Nucleus accumbens (tissue), 56 donors: ENCODE data around the gene STARD10.
A peak's percentile ranks its signal among the peaks of the same experiment; 100 is the strongest.

Source experiments
- DNase-seq, 56 donors: peaks; one replicate each; lab custom pipeline; 2025; lab: John Stamatoyannopoulos, UW

Gene STARD10

GRCh38 chr11:72826942-72827480 lies 33.2 kb upstream of the STARD10 start:
- DNase-seq: no peak

GRCh38 chr11:72826191-72826941 lies 32.5 kb upstream of the STARD10 start:
- DNase-seq: no peak

GRCh38 chr11:72825661-72826060 lies 31.8 kb upstream of the STARD10 start:
- no peak for DNase-seq

DNA sequence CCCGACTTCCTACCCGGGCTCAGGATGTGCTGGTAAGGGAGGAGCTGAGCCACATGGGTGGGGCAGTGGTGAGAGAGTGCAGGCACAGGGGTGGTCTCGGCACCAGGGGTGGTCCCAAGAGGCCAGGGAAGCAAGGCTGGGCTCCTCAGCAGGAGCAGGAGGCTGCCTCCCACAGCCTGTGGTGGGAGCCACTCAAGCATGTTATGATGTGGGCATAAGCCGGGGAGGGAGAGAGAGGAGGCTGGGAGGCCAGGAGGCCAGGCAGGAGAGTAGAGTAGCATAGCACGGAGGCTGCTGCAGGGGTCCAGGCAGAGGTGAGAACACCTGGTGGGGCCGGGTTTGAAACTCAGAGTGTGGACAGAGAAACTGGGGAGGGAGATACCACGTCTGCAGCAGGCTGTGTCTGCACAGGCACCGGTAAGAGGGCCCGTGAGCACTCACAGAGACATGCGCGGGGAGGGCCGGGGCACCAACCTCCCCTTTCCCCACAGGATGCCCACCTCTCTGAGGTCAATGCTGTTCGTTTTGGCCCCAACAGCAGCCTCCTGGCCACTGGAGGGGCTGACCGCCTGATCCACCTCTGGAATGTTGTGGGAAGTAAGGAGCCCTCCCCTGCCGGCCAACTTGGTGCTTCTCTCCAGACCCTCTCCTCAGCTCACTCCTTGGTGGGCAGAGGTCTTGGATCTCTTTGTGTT lies 31.1 kb upstream of the STARD10 start:
- no peak for DNase-seq

DNA sequence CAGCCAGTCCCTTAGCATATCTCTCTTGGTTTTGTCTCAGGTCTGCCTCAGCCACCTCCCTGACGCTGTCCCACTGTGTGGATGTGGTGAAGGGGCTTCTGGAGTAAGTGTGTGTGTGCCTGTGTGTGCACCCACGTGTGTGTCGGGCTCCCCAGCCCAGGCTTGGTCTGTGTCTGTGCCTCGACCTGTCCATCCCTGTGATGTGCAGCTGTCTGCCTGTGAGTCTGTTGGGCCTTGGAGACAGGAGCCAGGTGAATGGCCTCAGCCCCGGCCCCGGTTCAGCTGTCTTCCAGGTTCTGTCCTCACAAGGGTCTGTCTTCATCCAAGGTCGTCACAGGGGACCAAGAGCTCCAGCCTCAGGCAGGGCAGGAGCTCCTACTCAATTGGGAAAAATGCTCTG lies 30.2 kb upstream of the STARD10 start:
- DNase-seq: no peak

DNA sequence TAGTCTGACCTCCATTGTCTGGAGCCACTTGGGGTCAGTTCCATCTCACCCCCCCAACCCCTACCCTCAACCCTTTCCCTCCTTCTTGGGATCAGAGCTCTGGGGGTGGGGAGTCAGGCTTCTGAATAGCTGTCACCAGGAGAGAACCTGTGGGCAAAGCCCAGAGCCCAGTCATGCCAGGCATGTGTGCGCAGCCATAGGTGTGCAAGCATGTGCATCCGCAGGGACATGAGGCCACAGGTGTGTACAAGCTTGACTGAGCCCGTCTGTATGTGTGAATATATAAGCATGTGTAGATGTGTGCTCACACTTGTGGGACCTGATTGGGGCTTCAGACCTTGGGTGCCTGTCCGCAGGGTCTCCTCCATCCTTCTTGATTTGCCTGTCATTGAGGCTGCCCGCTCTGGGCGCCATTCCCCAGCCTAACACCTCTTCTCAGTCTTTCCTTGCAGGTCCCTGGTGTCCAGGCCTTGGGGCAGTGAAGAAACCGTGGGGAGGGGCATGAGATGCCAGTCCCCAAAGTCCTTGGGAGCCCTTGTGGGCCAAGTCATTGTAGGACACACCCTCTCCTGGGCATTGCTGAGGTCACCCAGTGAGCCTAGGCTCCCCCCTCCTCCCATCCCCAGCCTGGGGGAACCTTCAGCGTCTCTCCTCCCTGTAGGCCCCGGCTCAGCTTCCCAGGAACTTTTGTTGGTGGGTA lies 29.4 kb upstream of the STARD10 start:
- DNase-seq: no peak

GRCh38 chr11:72821920-72822799 lies 28.3 kb upstream of the STARD10 start:
- DNase-seq: peak in 55 of 56 donors; percentile 42 to 95 (median 86)

DNA sequence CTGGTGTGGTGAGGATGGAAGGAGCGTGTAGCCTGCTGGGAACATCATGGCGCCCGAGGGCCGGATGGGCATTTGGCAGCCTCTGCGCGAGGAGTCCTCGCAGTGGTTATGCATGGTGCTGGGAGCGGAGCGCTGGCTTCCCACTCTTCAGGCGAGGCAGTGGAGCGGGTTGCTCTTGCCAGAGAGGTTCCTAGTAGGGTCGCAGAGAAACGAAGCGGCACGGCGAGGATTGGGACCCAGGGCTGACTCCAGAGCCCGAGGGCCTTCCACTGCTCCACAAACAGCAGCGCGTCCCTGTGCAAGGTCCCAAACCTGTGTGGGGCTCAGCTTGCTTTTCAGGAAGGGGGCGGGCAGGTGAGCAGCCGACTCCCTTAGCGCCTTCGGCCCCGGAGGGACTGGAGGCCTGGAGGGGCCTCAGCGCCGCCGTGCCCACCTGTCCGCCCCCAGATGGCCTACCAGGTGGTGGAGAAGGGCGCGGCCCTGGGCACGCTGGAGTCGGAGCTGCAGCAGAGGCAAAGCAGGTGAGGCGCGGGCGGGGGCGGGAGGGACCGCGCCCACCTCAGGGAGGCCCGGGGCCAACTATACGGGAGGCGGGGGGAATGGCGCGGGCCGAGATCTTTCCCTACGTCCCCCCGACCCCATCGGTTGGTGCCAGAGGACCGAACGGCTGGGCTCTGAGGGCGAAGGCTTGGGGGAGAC lies 27.5 kb upstream of the STARD10 start:
- DNase-seq: peak in 1 of 56 donors; percentile 71

- DNase-seq: peak in 1 of 56 donors; percentile 21
These were observed 26.7 kb upstream of the STARD10 start for GRCh38 chr11:72820439-72821139.

DNA sequence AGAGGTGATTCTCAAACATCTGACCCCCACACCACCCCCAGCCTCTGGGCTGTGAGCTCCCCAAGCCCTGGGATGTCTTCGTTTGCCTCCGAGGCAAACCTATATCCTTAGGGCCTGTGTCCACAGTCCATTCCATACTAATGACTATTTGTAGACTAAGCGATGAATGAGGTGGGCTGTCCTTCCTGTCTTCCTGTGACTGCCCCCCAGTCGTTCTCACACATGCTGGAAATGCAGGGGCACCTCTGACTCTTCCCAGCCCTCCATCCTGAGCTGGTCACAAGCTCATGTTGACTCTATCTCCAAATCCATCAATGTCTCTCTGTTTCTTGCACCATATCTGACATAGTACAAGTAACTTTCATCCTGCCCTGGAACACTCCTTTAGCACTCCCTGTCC lies 25.1 kb upstream of the STARD10 start:
- no peak for DNase-seq

GRCh38 chr11:72817966-72818365 lies 24.1 kb upstream of the STARD10 start:
- DNase-seq: no peak

DNA sequence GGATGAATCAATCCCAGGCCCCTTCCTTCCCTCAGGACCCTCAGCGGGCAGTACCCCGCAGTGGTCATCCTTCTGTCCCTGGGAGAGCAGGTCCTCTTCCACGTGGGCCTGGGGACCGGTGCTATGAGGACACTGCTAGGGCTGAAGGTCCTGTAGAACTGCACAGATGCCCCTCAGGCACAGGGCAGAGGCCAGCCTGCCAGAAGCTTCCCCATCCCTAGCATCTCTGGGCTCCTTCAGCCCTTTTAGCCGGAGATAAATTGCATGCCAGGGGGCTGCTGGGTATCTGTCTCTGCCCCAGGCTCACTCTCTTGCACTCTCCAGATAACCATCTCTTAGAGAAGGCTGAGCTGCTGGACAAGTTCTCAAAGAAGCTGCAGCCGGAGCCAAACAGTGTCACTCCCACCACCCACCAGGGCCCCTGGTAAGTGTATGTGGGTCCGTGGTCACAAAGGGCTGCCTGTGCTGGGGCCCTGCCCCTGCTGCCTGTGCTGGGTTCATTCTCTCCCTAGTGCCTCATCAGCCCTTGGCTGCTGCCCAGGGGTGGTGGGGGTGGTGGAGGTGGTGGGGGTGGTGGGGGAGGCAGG lies 22.6 kb upstream of the STARD10 start:
- DNase-seq: no peak

DNA sequence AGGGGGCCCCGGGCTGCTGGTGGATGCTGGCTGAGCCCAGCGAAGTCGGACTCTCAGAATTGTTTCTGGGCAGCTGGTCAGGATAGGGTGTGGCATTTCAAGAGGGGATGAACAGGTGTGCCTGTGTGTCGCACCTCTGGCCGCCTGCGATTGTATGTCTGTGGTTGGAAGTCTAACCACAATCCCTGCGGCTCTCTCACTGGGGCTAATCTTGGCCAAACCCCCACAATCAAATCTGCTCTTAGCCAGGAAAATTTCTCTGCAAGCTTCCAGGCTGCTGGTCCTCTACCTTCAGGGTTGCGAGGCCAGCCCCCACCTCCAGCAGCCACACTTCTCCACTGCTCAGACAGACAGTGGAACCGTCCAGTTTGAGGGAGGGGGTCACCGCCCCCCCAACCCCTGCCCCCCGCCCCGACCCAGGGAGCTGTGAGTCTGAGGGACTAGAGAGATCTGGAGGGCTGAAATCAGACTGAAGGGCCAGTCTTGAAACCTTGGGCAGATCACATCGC lies 21.3 kb upstream of the STARD10 start:
- DNase-seq: no peak

GRCh38 chr11:72814286-72815109 lies 20.7 kb upstream of the STARD10 start, which contains the start of gene ATG16L2:
Gene ATG16L2, plus strand, starts transcription at chr11:72814411. Its CDS starts 35 bp downstream, at chr11:72814446.
- peak in 46 of 56 donors; percentile 64 to 97 (median 89) for DNase-seq

- DNase-seq: peak in 54 of 56 donors; percentile 60 to 97 (median 88)
These were observed 20.0 kb upstream of the STARD10 start for GRCh38 chr11:72813740-72814285.

DNA sequence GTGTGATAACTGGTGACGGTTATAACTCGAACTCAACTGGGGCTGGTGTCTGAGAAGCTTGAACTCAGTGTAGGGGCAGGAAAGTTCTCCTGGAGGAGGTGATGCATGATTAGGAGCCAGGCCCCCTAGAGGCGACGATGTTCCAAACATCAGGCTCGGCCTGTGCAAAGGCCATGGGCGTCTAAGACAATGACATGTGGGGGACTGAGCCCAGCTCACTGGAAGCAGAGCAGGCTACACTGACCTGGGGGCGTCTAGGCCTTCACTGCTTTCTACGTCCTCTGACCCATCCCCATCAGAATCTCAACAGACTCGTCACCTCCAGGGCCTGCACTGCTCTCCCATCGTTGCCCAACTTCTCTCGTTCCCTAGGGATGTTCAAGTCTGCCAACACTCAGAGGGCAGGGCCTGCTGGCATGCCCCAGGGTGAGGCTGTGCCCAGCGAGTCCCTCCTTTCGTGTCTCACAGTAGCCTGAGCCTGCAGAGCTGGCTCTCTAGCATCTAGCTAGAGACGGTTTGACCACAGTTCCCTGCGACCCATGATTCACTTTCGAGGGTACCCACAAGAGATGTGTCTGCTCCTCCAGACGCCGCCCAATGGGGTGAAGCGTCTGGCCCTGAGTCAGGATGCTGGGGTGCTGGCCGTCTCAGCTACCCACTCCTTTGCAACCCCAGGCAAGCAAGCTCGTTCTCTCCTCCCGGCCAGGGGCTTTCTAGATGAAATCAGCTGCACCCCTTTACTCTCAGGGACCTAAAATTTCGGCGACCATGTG lies 19.3 kb upstream of the STARD10 start:
- peak in 9 of 56 donors; percentile 28 to 50 (median 41) for DNase-seq
